ENCODE results near the gene PROX1.

GRCh38 chr1:213972141-213972540 is 15.6 kb upstream of the PROX1 start:
- no peak for TF ChIP-seq CTCF (IDR thresholded peaks at IDR 0.05)
- TF ChIP-seq EP300 (IDR thresholded peaks at IDR 0.05): no peak
- TF ChIP-seq POLR2AphosphoS5 (IDR thresholded peaks at IDR 0.05): no peak
- TF ChIP-seq POLR2A (IDR thresholded peaks at IDR 0.05): no peak
